K562 (cell line): ENCODE data around the gene SPRR2G. TPM values are rescaled to one million over a fixed set of nuclear protein-coding genes. Genes with fewer than 3 reads are reported as not detected.

Experiments used
- ATAC-seq: fragments of 200-7000 bp; cut with Tn5 transposase; 3 replicates; pipeline ENCODE4 v1.9.1; 2020; ENCODE audit warnings: moderate library complexity
- BruUV-seq: library from RNA; stranded (reverse); fragments of 400-500 nt; replicated peaks from 2 replicates; lab custom pipeline; 2021; lab: Mats Ljungman, UMichigan
- CTCF ChIA-PET: fragments of 300-600 bp; formaldehyde crosslinking; extraction: SDS; loops from one replicate; lab custom pipeline; 2021; ENCODE audit warnings: low intra/inter-chr PET ratio; lab: Yijun Ruan, JAX
- POLR2A ChIA-PET: fragments of 300-600, 350-650 bp; sonication (Branson Sonifier 250); formaldehyde crosslinking; extraction: SDS; loops from one replicate; lab custom pipeline; 2021; ENCODE audit warnings: antibody characterized with exemption, inconsistent platforms; lab: Yijun Ruan, JAX
- DNase-seq, 4 experiments: peaks; one replicate each; pipeline versions ENCODE4 v3.0.0 to v3.0.0-alpha.2; 2011 to 2018; ENCODE audit warnings: low spot score in 3 of 4, mixed read lengths in 3 of 4; ENCODE audit errors: extremely low read depth in 1 of 4
- FAIRE-seq: peaks from 2 replicates; lab custom pipeline; 2011; peaks lifted over from hg19 to GRCh38; lab: Jason Lieb, UNC
- H2AFZ ChIP-seq: 2 replicates; pipeline ENCODE4 v1.6.0; 2011; ENCODE audit warnings: low read depth, low read length, control low read depth, inconsistent platforms
- H3K27ac ChIP-seq: fragments of 200-600 bp; 3 replicates; pipeline ENCODE4 v1.8.0; 2011; ENCODE audit warnings: low read depth, mild to moderate bottlenecking, control low read depth, inconsistent platforms, low read length, moderate library complexity, mixed read lengths; ENCODE audit errors: extremely low read depth
- H3K27me3 ChIP-seq, 2 experiments: fragments of 300-600 bp in 1 of 2; 2 replicates in 1 of 2; 3 replicates in 1 of 2; pipeline versions ENCODE4 v1.6.0 to v1.8.0; 2011; ENCODE audit warnings: inconsistent platforms in 2 of 2, low read length in 2 of 2, mild to moderate bottlenecking in 1 of 2, mixed read lengths in 1 of 2, moderate library complexity in 1 of 2; ENCODE audit not compliant: control insufficient read depth in 2 of 2, insufficient read depth in 2 of 2
- H3K36me3 ChIP-seq: fragments of 300-600 bp; 3 replicates; pipeline ENCODE4 v1.8.0; 2011; ENCODE audit warnings: mild to moderate bottlenecking, low read length, inconsistent platforms; ENCODE audit not compliant: control insufficient read depth, insufficient read depth
- H3K4me1 ChIP-seq, 2 experiments: fragments of 200-600 bp in 1 of 2; replicated peaks in 1 of 2; 2 replicates in 1 of 2; 3 replicates in 1 of 2; pipeline versions ENCODE4 v1.5.1 to v1.8.0; 2011; ENCODE audit warnings: inconsistent platforms in 2 of 2, low read length in 2 of 2, mild to moderate bottlenecking in 1 of 2, mixed read lengths in 1 of 2, moderate library complexity in 1 of 2; ENCODE audit not compliant: control insufficient read depth in 2 of 2, insufficient read depth in 2 of 2
- H3K4me2 ChIP-seq: 2 replicates; pipeline ENCODE4 v1.6.1; 2011; ENCODE audit warnings: low read length, control low read depth, inconsistent platforms, mixed read lengths; ENCODE audit not compliant: insufficient read depth
- H3K4me3 ChIP-seq: fragments of 200-600 bp; sonication (generic), shearing (Covaris generic); 2 replicates; pipeline ENCODE4 v1.5.1; 2016; ENCODE audit warnings: control low read depth, inconsistent platforms
- H3K79me2 ChIP-seq: fragments of 200-600 bp; 3 replicates; pipeline ENCODE4 v1.8.0; 2011; ENCODE audit warnings: low read length, inconsistent platforms; ENCODE audit not compliant: control insufficient read depth, insufficient read depth
- H3K9ac ChIP-seq, 2 experiments: 2 replicates each; pipeline versions ENCODE4 v1.6.0 to v1.6.1; 2011; ENCODE audit warnings: low read depth in 2 of 2, low read length in 2 of 2, control low read depth in 1 of 2, inconsistent platforms in 1 of 2, mild to moderate bottlenecking in 1 of 2, mixed read lengths in 1 of 2; ENCODE audit not compliant: insufficient read depth in 1 of 2
- H3K9me1 ChIP-seq: one replicate; pipeline ENCODE4 v1.6.0; 2011; ENCODE audit warnings: inconsistent platforms, mild to moderate bottlenecking, low read length, moderate library complexity; ENCODE audit not compliant: control insufficient read depth, insufficient read depth
- H3K9me3 ChIP-seq: replicated peaks from 2 replicates; pipeline ENCODE4 v1.5.1; 2011; ENCODE audit warnings: low read depth, low read length, inconsistent platforms; ENCODE audit not compliant: control insufficient read depth, insufficient read depth
- H4K20me1 ChIP-seq: replicated peaks from 2 replicates; pipeline ENCODE4 v1.6.1; 2011; ENCODE audit warnings: low read length, inconsistent platforms, mixed read lengths; ENCODE audit not compliant: control insufficient read depth, insufficient read depth
- CEBPG ChIP-seq, 3 experiments: fragments of 200-800 bp in 1 of 3; sonication (Bioruptor generic) in 1 of 3; sonication (generic) in 1 of 3; formaldehyde crosslinking in 1 of 3; IDR thresholded peaks in 2 of 3; conservative IDR thresholded peaks in 1 of 3; 2 replicates each; pipeline versions ENCODE4 v1.6.1 to v1.8.0; 2016 to 2022; ENCODE audit warnings: missing compliant biosample characterization in 2 of 3, missing genetic modification characterization in 2 of 3, mild to moderate bottlenecking in 1 of 3, missing genetic modification reagents in 1 of 3
- DEAF1 ChIP-seq: fragments of 450-650 bp; formaldehyde crosslinking; IDR thresholded peaks from 2 replicates; pipeline ENCODE4 v1.4.0; 2020; ENCODE audit warnings: mild to moderate bottlenecking, moderate library complexity
- HNRNPLL ChIP-seq: fragments of 200-400 bp; formaldehyde crosslinking; IDR thresholded peaks from 2 replicates; pipeline ENCODE4 v1.6.1; 2017; ENCODE audit warnings: low read length, low read depth, mild to moderate bottlenecking; ENCODE audit not compliant: poor library complexity, severe bottlenecking
- ILK ChIP-seq: fragments of 450-650 bp; IDR thresholded peaks from 2 replicates; pipeline ENCODE4 v1.6.1; 2016; ENCODE audit warnings: missing genetic modification characterization, low read depth, mild to moderate bottlenecking, missing compliant biosample characterization, moderate library complexity, borderline replicate concordance
- MEIS2 ChIP-seq: fragments of 450-650 bp; IDR thresholded peaks from 2 replicates; pipeline ENCODE4 v1.6.1; 2014; ENCODE audit warnings: mild to moderate bottlenecking; ENCODE audit not compliant: partially characterized antibody
- PKNOX1 ChIP-seq: fragments of 450-650 bp; IDR thresholded peaks from 2 replicates; pipeline ENCODE4 v1.6.1; 2016
- PREB ChIP-seq: sonication (generic); formaldehyde crosslinking; IDR thresholded peaks from 2 replicates; pipeline ENCODE4 v1.8.1; 2023; ENCODE audit warnings: mild to moderate bottlenecking, missing genetic modification reagents
- RAD21 ChIP-seq, 2 experiments: fragments of 250-450 bp in 1 of 2; fragments of 450-650 bp in 1 of 2; sonication (Bioruptor Pico) in 1 of 2; formaldehyde crosslinking in 1 of 2; IDR thresholded peaks in 1 of 2; conservative IDR thresholded peaks in 1 of 2; 2 replicates each; pipeline versions ENCODE4 v1.4.0 to v1.8.0; 2020 to 2022; ENCODE audit warnings: mild to moderate bottlenecking in 2 of 2, moderate library complexity in 1 of 2
- RBM34 ChIP-seq: fragments of 200-400 bp; formaldehyde crosslinking; IDR thresholded peaks from 2 replicates; pipeline ENCODE4 v1.6.1; 2018; ENCODE audit warnings: low read length, borderline replicate concordance; ENCODE audit not compliant: insufficient read depth
- SMC3 ChIP-seq: conservative IDR thresholded peaks from 2 replicates; pipeline ENCODE4 v1.6.1; 2011; ENCODE audit warnings: low read depth, low read length, improper control_type of control experiment; ENCODE audit not compliant: insufficient read depth
- SUPT5H ChIP-seq: fragments of 450-650 bp; IDR thresholded peaks from 2 replicates; pipeline ENCODE4 v1.6.1; 2016
- TAL1 ChIP-seq: fragments of 450-650 bp; IDR thresholded peaks from 2 replicates; pipeline ENCODE4 v1.6.1; 2016; ENCODE audit warnings: mild to moderate bottlenecking
- WGBS: fragments of 100-300 bp; shearing (Covaris generic); methylation state at CpG from one replicate; pipeline ENCODE4 v1.1.6; 2016; ENCODE audit warnings: low coverage, mixed read lengths; ENCODE audit not compliant: insufficient coverage; ENCODE audit errors: missing lambda C conversion rate; 5-methylcytosine and 5-hydroxymethylcytosine counted together
- in situ Hi-C: fragments of 300-500 bp; cut with MboI; formaldehyde crosslinking; loops from 4 replicates; pipeline ENCODE4 v1.15.0; 2018; ENCODE audit warnings: inconsistent platforms, mixed read lengths
- intact Hi-C: fragments of 100-400 bp; cut with micrococcal nuclease; formaldehyde crosslinking; loops from 2 replicates; pipeline ENCODE4 v1.14.2; 2022
- polyA plus RNA-seq, 8 experiments: library from polyadenylated mRNA; depleted of rRNA in 4 of 8; stranded (reverse) in 5 of 8; unstranded in 3 of 8; fragments of >200 nt; fragmentation: Nextera tagmentation in 2 of 8; fragmentation: Illumina TruSeq in 1 of 8; extraction: Ambion mirVana in 2 of 8; extraction: Trizol in 1 of 8; gene quantifications; 2 replicates each; pipeline versions ENCODE4 v1.2.1 to v1.2.3, GENCODE V29; 2011 to 2014; ENCODE audit warnings: inconsistent platforms in 1 of 8, missing spikeins in 1 of 8
- total RNA-seq, 7 experiments: library from RNA; depleted of rRNA in 6 of 7; stranded (reverse); fragments of >200 nt in 6 of 7; fragmentation: Illumina TruSeq in 2 of 7; extraction: Trizol in 2 of 7; gene quantifications; 2 replicates each; pipeline versions ENCODE4 v1.2.1 to v1.2.3, GENCODE V29; 2011 to 2021; ENCODE audit warnings: low replicate concordance in 1 of 7
- TF ChIP-seq, protein P1 (sequence below), 3 experiments: IDR thresholded peaks in 2 of 3; conservative IDR thresholded peaks in 1 of 3; 2 replicates each; pipeline ENCODE4 v1.5.1; 2011 to 2012; ENCODE audit warnings: low read length in 3 of 3, mild to moderate bottlenecking in 3 of 3, control low read depth in 2 of 3, improper control_type of control experiment in 1 of 3, inconsistent platforms in 1 of 3, low read depth in 1 of 3, mixed read lengths in 1 of 3, moderate library complexity in 1 of 3; ENCODE audit not compliant: insufficient read depth in 2 of 3

Gene SPRR2G
- total and polyA plus RNA-seq, 9 of the 15 experiments (the other 6 are each of a cell fraction or from before 2014, with no cell fraction given), result not detected

DNA sequence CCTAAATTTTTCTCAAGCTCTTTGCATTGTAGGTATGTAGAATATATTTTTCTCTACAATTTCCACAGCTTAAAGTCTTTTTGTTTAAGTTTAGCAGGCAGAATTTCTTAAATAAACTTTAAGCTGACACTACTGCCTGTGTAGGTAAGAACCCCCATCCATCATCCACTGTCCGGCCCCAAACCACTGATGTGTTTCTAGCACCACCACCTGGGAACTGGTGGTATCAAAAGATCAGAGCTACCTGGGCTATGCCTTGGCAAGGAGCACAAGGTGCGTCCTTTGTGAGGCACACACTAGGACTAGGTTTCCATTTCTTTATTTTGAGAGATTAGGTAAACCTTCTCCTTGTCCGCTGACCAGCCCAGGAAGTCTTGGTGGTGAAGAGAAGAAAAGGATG is 42.0 kb upstream of the SPRR2G start:
- intact Hi-C loops (loop anchor here (5.0 to 10.0 kb wide), 3 partner anchors 230 to 538 kb away; no protein-coding TSS in a partner anchor), in situ Hi-C loops (loop anchor here (10.0 to 25.0 kb wide), 2 partner anchors 230 to 318 kb away; partner anchors contain the start of genes SMCP and SPRR4)
- Histone ChIP-seq H3K4me1 (no peaks in the 10 kb centered on the region), H3K27ac (no peak overlapping the region), H3K4me2 (no peak overlapping the region), H3K9ac (no peak overlapping the region), H3K4me3 (no peak overlapping the region), H3K9me3 (no peaks in the 10 kb centered on the region), H2AFZ (no peak overlapping the region), H3K27me3 (peaks cover 0 to 4% of the 10 kb centered on the region in 2 experiments; a peak in 1 of 5 replicates), H3K36me3 (no peaks in the 10 kb centered on the region), H3K79me2 (no peaks in the 10 kb centered on the region), H4K20me1 (no peaks in the 10 kb centered on the region), H3K9me1 (no peaks in the 10 kb centered on the region)
- DNase-seq (peak; percentile 39 to 57 (median 46)), ATAC-seq (peak; percentile 87), FAIRE-seq (peak; percentile 89)
- POLR2A ChIA-PET, result interaction anchor here (0.9 to 1.3 kb wide), 2 partner anchors 233 to 275 kb away, joined by 3 to 4 read pairs; no protein-coding TSS in a partner anchor
- CTCF ChIA-PET, result interaction anchor here (0.6 to 3.3 kb wide), 5 partner anchors 12 to 351 kb away, joined by 3 to 15 read pairs (median 4); no protein-coding TSS in a partner anchor
- BruUV-seq, result no TSS peak
- WGBS, result 0% methylated on average over 3 of the region's 3 CpGs
- TF ChIP-seq, protein P1, sequence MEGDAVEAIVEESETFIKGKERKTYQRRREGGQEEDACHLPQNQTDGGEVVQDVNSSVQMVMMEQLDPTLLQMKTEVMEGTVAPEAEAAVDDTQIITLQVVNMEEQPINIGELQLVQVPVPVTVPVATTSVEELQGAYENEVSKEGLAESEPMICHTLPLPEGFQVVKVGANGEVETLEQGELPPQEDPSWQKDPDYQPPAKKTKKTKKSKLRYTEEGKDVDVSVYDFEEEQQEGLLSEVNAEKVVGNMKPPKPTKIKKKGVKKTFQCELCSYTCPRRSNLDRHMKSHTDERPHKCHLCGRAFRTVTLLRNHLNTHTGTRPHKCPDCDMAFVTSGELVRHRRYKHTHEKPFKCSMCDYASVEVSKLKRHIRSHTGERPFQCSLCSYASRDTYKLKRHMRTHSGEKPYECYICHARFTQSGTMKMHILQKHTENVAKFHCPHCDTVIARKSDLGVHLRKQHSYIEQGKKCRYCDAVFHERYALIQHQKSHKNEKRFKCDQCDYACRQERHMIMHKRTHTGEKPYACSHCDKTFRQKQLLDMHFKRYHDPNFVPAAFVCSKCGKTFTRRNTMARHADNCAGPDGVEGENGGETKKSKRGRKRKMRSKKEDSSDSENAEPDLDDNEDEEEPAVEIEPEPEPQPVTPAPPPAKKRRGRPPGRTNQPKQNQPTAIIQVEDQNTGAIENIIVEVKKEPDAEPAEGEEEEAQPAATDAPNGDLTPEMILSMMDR (IDR thresholded peaks at IDR 0.05 in 2 of 3, conservative IDR thresholded peaks at IDR 0.05 in 1 of 3; ENCODE audit: insufficient read depth in 2 of 3, low read depth in 1 of 3, low read length in 3 of 3), result peak; percentile 73 to 80 (median 77)
- TF ChIP-seq CEBPG (CRISPR knock-in tag; IDR thresholded peaks at IDR 0.05) (no peak), CEBPG (tag; conservative IDR thresholded peaks at IDR 0.05 in 1 of 2, IDR thresholded peaks at IDR 0.05 in 1 of 2) (no peak), ILK (no peak), TAL1 (no peak), SUPT5H (no peak), PKNOX1 (peak; percentile 83), PREB (CRISPR knock-in tag) (no peak), RBM34 (no peak), SMC3 (peak; percentile 84), HNRNPLL (no peak), MEIS2 (peak; percentile 91), DEAF1 (CRISPR knock-in tag) (peak; percentile 58), RAD21 (CRISPR knock-in tag; conservative IDR thresholded peaks at IDR 0.05 in 1 of 2, IDR thresholded peaks at IDR 0.05 in 1 of 2) (peak; percentile 71 to 86)
